Femur (tissue), 1 donor: Measurements from ENCODE around the gene MYOD1.

Experiments used
- DNase-seq: peaks from one replicate; pipeline ENCODE4 v3.0.0-alpha.2; 2017

The MYOD1 gene

DNA sequence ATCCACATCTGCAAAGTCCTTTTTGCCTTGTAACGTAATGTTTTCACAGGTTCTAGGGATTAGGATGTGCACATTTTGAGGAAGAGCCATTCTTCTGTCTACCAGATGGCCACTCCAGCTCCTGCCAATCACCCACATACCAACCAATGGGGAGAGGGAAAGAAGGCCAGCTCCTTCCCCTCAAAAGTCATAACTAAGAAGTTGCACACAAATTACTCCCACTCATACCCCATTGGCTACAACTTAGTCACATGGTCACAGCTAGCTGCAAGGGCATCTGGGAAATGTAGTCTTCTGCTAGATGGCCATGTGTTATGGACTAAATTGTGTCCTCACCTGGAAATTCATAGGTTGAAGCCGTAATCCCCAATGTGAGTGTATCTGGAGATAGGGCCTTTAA, 15.4 kb upstream of the MYOD1 start:
- no peak for DNase-seq

DNA sequence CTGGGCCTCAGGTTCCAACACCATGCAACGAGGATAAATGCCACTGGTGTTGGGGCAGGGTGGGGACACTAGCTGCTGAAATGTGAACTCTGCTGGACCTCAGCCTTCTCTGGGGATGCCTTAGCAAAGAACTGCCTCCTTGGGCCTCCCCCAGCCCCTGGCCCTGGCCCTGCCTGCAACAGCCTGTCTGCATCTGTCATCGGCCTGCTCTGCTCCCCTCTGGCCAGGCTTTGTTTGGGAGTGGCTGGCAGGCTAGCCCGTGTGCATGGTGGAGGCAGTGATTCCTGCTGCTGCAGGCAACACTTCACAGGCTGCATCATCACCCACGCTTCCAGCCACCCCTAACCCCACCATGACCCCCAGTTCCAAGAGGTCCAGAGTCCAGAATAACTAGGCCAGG, 11.5 kb upstream of the MYOD1 start:
- peak; percentile 61 for DNase-seq

DNA sequence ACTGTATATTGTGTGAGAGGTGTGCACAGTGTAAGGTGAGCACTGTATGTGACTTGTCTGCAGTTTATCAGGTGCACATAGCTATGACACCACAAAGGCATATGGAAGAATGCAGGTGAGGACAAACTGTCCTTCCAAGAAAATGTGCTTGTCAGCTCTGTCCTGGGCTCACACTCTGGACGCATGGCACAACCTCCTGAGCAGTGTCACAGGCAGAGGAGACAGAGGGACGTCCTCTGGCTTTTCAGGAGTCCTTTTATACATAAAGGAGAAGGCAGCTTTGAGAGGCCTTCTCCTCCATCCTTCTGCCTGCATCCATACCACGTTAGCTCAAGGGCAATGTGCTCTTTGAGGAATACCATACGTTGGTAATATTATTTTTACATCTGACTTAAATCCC, 7.5 kb upstream of the MYOD1 start:
- DNase-seq: no peak

DNA sequence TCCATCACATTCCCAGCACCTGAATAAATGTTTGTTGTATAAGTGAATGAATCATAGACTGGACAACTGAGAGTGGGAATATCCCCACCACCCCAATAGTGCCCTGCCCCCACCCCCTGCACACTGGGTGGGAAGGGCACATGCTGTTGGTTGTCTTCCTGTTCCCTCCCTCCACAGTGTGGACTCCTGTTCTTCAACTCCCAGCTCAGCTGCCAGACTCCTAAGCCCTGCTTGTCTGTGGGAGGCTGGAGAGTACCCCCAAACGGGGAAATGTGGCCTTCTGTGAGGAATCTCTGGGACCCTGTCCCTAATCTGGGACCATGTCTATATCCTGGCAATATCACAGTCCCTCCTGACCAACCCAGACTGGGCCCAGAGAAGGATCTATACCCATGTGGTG, 5.5 kb upstream of the MYOD1 start:
- no peak for DNase-seq

DNA sequence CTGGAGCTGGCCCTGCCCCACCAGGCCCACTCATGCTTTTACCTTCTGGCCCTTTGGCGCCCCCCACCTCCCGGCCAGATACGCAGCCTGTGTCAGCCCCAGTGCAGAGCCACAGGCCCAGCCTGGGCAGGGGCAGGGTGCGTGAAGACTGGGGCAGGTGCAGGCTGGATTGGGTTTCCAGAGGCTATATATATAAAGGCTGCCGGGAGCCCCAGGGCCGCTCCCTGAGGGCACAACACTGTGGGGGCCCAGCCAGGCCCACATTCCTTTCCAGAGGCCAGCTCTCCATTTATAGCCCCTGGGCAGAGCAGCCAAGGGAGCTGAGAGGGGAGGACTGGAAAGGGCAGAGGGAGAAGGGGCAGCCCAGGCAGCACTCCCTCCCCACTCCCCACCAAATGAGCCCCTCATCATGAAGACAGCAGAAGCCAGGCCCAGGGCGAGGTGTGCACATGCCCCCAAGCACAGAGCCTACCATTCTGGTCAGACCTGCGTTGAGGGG, 5.0 kb upstream of the MYOD1 start:
- DNase-seq: peak; percentile 74

DNA sequence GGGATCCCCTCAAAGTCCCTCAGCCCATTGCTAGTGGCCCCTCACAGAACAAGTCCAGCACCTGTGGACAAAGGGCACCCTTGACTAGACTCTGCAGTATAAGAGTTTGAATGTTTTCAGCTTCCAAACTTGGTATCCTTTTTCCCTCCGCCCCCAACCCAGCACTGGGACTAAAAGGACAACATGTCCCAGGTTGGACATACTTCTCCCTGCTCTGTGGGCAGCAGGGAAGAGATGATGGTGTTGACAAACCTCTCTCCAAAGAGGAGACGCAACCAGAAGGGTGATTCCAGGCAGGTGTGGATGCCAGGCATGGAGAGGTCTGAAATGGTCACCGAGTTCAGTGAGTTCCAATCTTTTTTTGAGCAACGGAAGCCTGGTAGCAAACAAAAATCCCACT, 4.5 kb upstream of the MYOD1 start:
- no peak for DNase-seq

DNA sequence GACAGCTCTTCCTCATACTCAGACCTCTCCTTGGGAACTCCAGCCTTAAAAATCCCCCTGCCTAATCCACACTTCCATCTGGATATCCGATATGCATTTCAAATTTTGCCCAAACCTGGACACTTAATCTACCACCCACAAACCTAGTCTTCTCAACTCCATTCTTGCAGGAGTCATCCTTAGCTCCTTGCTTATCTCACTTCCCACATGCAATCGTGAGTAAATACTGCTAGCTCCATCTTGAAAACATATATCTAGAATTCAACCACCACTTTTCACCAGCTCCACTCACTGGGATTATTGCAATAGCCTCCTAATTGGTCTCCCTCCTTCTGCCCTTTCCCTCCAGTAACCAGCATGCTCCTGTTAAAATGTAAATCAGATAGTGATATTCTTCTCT, 2.6 kb upstream of the MYOD1 start:
- no peak for DNase-seq

DNA sequence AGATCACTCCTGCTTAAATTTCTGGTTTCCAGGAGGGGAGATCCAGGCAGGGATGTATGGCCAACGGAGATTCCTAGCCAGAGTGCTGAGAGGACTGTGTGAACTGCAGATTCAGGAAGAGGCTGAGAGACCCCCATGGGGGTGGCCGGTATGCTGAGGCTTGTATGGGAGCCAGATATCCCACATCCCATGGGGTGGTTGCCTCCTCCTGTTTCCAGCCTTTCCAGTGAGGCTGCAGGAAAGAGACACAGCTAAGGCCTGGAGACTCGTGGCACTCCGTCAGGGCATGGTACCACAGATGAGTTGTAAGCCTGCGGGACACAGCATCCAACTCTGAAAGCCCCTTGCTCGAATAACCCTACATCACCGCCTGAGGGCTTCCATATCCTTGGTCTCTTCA, 1.4 kb upstream of the MYOD1 start:
- no peak for DNase-seq

DNA sequence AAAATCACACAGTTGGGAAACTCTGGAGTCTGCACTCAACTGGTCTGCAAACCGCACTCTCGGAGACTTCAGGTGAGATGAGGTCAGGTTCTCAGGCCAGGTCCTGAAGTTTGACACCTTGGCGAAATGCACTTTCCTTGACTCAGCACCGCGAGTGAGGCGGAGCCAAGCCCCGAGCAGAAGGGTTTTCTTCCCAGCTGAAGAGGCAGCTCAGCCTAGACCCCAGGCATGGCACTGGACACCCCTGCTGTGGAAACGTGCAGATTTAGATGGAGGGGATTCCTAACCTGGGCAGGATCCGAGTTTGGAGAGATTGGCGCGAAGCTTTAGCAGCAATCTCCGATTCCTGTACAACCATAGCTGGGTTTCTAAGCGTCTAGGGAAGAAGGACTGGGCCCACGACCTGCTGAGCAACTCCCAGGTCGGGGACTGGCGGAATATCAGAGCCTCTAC, 835 bp upstream of the MYOD1 start:
- DNase-seq: no peak

DNA sequence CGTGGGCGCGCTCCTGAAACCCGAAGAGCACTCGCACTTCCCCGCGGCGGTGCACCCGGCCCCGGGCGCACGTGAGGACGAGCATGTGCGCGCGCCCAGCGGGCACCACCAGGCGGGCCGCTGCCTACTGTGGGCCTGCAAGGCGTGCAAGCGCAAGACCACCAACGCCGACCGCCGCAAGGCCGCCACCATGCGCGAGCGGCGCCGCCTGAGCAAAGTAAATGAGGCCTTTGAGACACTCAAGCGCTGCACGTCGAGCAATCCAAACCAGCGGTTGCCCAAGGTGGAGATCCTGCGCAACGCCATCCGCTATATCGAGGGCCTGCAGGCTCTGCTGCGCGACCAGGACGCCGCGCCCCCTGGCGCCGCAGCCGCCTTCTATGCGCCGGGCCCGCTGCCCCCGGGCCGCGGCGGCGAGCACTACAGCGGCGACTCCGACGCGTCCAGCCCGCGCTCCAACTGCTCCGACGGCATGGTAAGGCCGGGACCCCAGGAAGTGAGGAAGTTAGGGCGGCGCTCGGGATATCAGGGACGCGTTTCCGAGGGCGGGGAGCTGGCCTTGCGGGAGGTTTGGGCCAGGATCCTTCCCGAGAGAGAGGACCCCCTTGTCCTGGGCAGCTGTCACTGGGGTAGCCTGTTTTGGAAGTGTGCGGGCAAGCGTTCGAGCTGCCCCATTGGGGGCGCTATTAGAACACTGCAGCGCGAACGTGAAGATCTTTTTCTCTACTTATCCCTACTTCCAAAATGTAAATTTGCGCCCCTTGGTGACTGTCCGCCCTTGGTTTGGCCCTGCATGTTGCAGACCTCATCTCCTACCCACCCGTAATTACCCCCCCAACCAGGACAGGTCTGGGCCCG, 796 bp downstream of the MYOD1 start:
- DNase-seq: no peak

DNA sequence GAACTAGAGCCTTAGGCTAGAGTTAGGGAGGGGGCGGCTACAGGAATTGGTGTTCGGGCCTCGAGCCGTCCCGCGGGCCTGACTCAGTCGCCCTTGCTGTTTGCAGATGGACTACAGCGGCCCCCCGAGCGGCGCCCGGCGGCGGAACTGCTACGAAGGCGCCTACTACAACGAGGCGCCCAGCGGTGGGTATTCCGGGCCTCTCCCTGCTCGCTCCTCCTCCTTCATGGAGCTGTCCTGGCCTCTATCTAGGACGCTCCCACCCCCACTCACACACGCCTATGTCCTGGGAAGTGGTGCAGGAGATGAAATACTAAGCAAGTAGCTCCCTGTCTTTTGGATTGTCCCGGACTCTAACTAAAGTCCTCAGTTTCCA, 1.4 kb downstream of the MYOD1 start:
- peak; percentile 35 for DNase-seq

DNA sequence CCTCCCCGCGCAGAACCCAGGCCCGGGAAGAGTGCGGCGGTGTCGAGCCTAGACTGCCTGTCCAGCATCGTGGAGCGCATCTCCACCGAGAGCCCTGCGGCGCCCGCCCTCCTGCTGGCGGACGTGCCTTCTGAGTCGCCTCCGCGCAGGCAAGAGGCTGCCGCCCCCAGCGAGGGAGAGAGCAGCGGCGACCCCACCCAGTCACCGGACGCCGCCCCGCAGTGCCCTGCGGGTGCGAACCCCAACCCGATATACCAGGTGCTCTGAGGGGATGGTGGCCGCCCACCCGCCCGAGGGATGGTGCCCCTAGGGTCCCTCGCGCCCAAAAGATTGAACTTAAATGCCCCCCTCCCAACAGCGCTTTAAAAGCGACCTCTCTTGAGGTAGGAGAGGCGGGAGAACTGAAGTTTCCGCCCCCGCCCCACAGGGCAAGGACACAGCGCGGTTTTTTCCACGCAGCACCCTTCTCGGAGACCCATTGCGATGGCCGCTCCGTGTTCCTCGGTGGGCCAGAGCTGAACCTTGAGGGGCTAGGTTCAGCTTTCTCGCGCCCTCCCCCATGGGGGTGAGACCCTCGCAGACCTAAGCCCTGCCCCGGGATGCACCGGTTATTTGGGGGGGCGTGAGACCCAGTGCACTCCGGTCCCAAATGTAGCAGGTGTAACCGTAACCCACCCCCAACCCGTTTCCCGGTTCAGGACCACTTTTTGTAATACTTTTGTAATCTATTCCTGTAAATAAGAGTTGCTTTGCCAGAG, 2.0 kb downstream of the MYOD1 start:
- DNase-seq: no peak

DNA sequence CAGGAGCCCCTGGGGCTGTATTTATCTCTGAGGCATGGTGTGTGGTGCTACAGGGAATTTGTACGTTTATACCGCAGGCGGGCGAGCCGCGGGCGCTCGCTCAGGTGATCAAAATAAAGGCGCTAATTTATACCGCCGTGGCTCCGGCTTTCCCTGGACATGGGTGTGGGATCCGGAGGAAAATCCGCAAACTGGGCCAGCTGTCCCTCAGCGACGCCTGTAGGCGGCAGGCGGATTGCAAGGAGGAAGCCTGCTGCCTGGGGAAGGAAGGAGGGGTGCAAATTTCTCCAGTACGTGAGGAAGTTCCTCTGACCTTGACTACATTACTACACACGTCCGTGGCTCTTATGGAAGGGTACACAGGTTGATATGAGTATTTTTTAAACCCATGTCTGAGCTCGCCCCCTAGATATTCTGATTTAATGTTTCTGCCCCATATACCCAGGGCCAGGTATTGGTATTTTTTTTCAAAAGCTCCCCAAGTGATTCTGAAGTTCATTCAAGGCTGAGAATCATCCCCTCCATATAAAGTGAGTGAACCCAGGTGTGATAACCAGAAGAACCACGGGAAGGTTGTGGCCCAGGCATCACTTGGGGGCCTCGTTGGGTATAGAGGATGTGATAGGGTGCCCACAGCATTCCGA, 2.8 kb downstream of the MYOD1 start:
- no peak for DNase-seq

DNA sequence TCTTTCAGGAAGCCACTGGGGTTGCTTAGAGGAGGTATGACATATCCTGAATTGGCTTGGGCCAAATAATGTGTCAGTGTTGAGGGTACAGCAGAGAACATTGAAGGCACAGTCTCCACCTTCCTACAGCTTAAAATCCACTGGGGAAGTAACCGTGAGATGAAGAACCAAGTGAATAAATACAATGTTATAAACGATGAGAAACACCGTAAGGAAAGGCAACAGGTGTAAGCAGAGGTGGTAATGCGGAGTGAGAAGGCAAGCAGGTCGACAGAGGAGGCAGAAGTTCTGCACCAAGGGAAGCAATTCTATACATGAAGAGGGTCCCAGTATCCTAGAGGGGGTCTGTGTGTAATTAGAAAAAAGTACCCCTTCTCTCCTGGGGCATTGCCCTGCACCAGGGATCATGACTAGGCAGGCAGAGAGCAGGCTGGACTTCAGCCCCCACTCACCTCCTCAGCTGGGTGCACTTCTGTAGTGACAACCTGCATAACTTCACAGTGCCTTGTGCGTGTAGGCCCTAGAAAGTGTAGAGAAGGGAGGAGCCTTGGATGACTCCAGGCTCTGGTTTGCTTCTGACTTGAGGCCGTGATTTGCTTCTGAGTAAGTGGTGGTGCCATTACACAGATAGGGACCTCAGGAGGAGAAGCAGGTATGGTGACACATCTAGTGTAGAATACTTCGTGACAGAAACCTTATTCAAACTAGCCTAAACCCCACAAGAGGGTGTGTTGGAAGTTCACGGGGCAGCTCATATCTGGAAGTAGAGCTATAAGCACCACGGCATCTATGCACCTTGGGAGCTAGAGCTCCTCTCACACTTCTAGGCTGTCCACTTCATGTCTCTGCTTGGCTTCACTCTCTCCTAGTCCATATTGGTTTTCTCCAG, 4.9 kb downstream of the MYOD1 start:
- DNase-seq: no peak

DNA sequence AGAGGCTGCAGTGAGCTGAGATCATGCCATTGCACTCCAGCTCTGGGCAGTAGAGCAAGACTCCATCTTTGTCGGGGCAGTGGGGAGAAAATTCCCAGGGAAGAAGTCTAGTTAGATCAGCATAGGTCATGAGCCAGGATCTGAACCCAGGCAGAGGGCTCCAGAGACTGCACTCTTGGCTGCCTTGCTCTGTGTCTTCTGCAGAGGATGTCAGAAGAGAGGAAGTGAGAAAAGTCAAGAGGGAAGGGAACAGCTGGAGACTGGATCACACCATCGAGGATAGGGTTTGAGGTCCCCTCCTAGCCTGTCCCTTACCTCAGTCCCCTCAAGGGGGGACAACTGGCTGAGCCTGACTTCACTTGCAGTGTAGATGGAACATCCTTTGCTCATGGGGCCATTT, 5.8 kb downstream of the MYOD1 start:
- DNase-seq: no peak

DNA sequence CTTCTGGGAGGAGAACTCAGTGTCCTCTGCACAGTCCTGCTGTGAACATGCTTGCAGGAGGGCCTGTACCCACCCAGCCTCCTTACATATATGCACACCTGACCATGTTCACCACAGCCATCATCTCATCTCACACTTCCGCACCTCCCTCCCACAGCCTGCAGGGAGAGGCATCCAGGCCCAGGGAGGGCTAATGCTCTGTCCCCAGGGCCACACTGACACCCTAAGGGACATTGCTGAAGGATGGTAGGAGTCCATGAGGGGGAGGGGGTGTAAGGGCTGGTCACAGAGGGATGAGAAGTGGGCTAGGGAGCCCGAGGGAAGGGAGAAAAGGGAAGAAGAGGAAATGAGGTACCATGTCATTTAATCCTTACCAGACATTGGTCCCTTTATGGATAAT, 10.8 kb downstream of the MYOD1 start:
- DNase-seq: no peak

DNA sequence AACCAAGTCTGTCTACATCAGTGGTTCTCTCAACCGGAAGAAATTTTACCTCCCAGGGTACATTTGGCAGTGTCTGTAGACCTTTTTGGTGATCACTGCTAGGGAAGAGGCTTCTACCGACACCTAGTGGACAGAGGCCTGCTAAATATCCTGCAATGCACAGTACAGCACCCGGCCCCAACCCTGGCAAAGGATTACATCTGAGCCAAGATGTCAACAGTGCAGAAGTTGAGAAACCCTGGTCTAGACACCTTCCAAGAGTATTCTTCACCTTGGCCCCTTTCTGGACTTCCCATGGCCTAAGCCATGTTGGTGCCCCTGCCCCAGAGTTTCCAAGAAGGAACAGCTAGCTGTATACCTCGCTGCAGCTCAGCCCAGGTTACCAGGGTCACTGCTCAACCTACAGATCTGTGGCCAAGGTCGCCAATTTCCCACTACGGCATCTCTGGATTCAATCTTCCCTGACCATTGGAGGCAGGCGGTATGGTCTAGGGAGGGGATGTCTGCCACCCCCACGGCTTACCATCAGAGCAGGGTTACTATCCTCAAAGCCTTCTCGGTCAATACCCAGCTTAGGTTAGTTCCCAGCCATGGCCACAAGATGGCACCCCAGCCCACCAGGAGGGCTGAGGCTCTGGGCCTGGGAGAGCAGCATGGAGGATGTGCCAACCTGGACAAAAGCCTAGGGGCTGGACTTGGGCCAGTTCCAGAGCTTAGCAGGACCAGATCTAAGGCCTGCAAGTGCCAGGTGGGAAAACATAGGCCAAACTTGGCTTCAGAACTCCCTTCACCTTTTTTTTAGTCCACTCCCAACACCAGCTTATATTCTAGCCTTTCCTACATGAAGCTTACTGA, 11.5 kb downstream of the MYOD1 start:
- peak; percentile 84 for DNase-seq

DNA sequence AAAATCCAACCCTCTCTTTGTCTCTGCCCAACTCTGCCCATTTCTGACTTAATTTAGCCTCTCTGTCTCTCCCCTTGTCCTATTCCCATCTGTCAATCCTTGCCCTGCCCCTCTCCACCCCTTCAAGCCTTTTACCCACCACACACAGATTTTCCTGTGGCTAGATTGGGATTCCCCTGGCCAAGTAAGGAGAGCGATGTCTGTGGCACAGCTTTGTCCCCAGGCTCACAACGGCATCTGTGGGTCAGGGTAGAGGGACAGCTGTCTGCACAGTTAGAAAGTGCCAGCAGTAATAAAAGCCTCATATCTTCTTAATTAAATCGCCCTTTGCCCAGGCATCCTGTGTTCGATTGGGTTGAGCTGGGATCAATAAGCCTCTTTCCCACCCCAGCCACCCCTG, 13.9 kb downstream of the MYOD1 start:
- no peak for DNase-seq

DNA sequence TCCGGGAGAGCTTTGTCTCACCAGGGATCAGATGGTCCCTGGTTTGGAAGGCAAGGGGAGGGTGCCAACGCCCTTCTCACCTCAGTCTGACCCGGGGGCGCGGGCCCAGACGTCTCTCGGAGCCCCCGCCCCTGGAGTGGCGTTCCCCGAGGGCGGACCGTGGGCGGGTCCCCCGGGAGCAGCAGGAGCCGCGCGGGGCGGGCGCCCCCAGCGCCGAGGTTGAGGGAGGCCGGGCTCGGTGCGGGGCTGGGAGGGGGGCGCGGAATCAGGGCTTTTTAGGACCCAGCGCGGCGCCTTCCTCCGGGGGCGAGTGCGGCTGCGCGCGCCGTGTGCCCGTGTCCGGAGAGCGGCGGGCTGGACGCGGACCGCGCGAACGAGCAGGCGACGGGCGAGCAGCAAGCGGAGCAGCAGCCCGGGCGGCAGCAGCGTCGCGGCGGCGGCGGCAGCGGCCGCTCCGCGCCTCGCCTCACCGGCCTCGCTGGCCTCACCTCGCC, 15.1 kb downstream of the MYOD1 start, which contains the start of gene KCNC1:
KCNC1 (plus strand) TSS at position 364 of the 494 bp plus-strand sequence. CDS start 1,222 bp downstream, outside the sequence.
- DNase-seq: peak; percentile 49

DNA sequence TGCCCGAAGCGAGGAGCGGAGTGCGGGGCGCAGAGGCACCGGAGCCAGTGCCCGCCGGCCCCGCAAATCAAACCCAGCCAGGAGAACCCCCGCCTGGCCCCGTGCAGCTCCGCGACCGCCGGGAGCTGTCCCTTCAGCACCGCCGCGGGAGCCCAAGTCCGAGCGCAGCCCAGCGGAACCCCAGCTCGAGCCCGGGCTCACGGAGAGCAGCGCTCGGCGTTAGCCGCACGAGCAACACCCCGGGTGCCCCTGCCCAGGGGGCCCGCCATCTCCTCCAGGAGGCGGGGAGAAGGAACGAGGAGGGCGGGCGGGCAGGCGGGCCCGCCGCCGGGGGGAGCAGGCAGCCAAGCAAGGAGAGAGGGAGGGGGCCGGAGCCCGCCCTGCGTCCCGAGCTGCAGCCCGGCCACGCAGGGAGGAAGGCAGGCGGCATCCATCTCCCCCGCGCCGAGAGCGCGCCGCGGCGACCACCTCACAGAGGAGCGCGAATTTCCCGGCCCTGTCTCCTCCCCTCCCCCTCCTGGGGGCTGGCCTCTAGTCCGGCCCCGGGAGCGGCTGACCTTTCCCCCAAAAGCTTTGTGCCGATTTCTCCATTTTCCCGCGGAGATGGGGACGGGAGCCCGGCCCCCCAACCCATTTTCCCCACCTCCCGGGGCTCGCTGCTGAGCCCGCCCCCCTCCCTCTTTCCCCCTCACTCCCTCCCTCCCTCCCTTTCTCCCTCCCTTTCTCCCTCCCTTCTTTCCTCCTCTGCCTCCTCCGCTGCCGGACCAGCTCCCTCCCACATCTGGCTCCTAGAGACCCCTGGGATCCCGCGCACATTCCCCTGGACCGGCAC, 15.8 kb downstream of the MYOD1 start:
- peak; percentile 87 for DNase-seq
